Ovary (tissue), 9 donors: Measurements from ENCODE around the gene PLD2. TPM values are rescaled to one million over a fixed set of nuclear protein-coding genes. Genes with fewer than 3 reads are reported as not detected.

ENCODE experiments used
- DNase-seq, 5 donors: peaks; one replicate each; pipeline ENCODE4 v3.0.0-alpha.2; 2019 to 2020
- H3K27ac ChIP-seq, 2 donors: fragments of 200-600 bp; one replicate each; pipeline versions ENCODE4 v1.5.1 to v1.8.0; 2019 to 2022
- H3K27me3 ChIP-seq: fragments of 200-600 bp; one replicate; pipeline ENCODE4 v1.8.0; 2022
- H3K36me3 ChIP-seq: fragments of 200-600 bp; sonication (generic); one replicate; pipeline ENCODE4 v1.5.1; 2019
- H3K4me1 ChIP-seq: one replicate; pipeline ENCODE4 v1.8.1; 2013; ENCODE audit warnings: mild to moderate bottlenecking, moderate library complexity; ENCODE audit not compliant: insufficient read depth
- H3K4me3 ChIP-seq: fragments of 200-600 bp; sonication (generic); one replicate; pipeline ENCODE4 v1.5.1; 2017
- H3K9me3 ChIP-seq, 2 donors: fragments of 200-600 bp in 1 of 2; sonication (generic) in 1 of 2; one replicate each; pipeline versions ENCODE4 v1.5.1 to v1.8.1; 2013 to 2019; ENCODE audit warnings: mild to moderate bottlenecking in 1 of 2, moderate library complexity in 1 of 2
- EP300 ChIP-seq: sonication (generic); formaldehyde crosslinking; IDR thresholded peaks from one replicate; pipeline ENCODE4 v1.6.1; 2017; ENCODE audit warnings: antibody characterized with exemption
- POLR2A ChIP-seq: fragments of 450-650 bp; IDR thresholded peaks from one replicate; pipeline ENCODE4 v1.6.1; 2017; ENCODE audit warnings: antibody characterized with exemption, mild to moderate bottlenecking, moderate library complexity
- WGBS, 3 donors: extraction: QIAGEN DNeasy Blood & Tissue Kit in 1 of 3; methylation state at CpG; one replicate each; pipeline versions ENCODE4 v1.1.5 to v1.1.7; 2013 to 2017; 5-methylcytosine and 5-hydroxymethylcytosine counted together
- intact Hi-C, 4 donors: fragments of 100-400 bp; cut with DNase I; formaldehyde crosslinking; loops; one replicate each; pipeline versions ENCODE4 v1.11.0 to v1.15.1; 2022 to 2023
- polyA plus RNA-seq, 2 donors: library from polyadenylated mRNA; stranded (reverse); fragments of 200-250 nt in 1 of 2; fragments of 350-450 nt in 1 of 2; fragmentation: Illumina TruSeq in 1 of 2; extraction: RNeasy Lipid Tissue Mini Kit (QIAGEN cat#74804) in 1 of 2; gene quantifications; one replicate each; pipeline ENCODE4 v1.2.3, GENCODE V29; 2013 to 2014
- total RNA-seq, 7 donors: library from RNA; depleted of rRNA in 2 of 7; stranded (reverse); fragments of >200 nt in 2 of 7; fragmentation: NEBNext Ultra II Directional in 3 of 7; extraction: Animal tissue kit (Norgen Biotek cat#: 25700) in 3 of 7; gene quantifications; one replicate each; pipeline versions ENCODE4 v1.1.0 to v1.2.4, GENCODE V29; 2016 to 2023
- TF ChIP-seq, protein P1 (sequence below), 3 donors: fragments of 450-650 bp in 2 of 3; fragments of 200-600 bp in 1 of 3; IDR thresholded peaks; one replicate each; pipeline versions ENCODE4 v1.5.1 to v1.8.0; 2016 to 2022; ENCODE audit warnings: antibody characterized with exemption in 3 of 3, mild to moderate bottlenecking in 1 of 3
- donor health status: DM: no; HTN: no; CAD: no; lungs with moderate emphysema.
- donor health status: DM: no; HTN: no; CAD: no.
- donor health status: Bipolar disorder and iron deficiency.
- donor health status: DM: yes; HTN: yes; CAD: no.
- donor health status: DM: no; HTN: no; CAD: no.
- donor health status: DM: yes; HTN: yes; CAD: no.

Gene PLD2
- total and polyA plus RNA-seq, 9 donors = 16.2 to 53.3 (median 37.8) TPM

DNA sequence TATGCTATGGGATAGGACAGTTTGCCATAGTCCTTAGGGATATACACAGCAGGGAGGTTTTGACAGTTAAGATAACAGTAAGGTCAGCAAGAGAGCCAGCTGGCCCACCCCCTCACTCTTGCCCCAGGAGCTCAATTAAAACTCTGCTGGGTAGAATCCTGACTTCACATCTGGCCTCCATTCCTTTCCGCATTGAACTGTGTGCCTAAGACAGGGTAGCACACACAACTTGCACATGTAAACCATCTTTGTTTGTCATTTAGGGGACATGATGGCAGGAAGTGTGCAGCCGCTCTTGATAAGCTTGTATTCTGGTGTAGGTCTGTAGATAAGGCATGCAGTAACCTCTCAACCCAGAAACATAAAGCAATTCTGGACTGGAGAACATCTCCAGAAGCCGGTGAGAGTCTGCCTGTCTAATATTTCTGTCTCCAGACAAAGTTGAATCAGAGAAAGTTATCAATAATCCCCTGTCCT, 31.4 kb downstream of the PLD2 start:
- H3K4me3 ChIP-seq = no peak overlapping the region
- WGBS, 3 donors = 29 to 43% (median 34%) methylated on average over 3 of the region's 3 CpGs
- no peaks in the 10 kb centered on the region for H3K9me3 ChIP-seq
- H3K4me1 ChIP-seq = peaks cover 32% of the 10 kb centered on the region
- no peak for TF ChIP-seq EP300
- TF ChIP-seq POLR2A = no peak
- TF ChIP-seq, protein P1, sequence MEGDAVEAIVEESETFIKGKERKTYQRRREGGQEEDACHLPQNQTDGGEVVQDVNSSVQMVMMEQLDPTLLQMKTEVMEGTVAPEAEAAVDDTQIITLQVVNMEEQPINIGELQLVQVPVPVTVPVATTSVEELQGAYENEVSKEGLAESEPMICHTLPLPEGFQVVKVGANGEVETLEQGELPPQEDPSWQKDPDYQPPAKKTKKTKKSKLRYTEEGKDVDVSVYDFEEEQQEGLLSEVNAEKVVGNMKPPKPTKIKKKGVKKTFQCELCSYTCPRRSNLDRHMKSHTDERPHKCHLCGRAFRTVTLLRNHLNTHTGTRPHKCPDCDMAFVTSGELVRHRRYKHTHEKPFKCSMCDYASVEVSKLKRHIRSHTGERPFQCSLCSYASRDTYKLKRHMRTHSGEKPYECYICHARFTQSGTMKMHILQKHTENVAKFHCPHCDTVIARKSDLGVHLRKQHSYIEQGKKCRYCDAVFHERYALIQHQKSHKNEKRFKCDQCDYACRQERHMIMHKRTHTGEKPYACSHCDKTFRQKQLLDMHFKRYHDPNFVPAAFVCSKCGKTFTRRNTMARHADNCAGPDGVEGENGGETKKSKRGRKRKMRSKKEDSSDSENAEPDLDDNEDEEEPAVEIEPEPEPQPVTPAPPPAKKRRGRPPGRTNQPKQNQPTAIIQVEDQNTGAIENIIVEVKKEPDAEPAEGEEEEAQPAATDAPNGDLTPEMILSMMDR (IDR thresholded peaks at IDR 0.05) = no peak
- H3K36me3 ChIP-seq = no peaks in the 10 kb centered on the region
- no peak for DNase-seq
- intact Hi-C loops = no loop called here
- no peaks in the 10 kb centered on the region for H3K27me3 ChIP-seq
- H3K27ac ChIP-seq = peak overlapping the region; percentile 25 to 66

DNA sequence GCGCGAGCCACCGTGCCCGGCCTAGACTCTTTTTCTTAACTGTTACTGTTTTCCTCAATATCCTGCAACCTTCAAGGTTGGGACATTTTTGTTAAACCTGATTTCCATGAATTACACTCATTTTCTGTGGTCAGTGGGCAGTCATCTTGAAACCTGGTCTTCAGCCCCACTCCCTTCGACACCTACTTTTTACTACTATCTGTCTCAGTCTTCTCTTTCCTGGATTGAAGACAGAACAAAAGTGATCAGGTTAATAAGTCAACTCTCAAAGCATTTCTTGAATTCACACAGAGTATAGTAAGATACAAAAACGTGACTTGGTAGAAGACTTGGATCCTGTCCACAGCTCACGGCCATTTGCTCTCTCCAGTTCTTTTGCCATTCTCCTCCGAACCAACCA, 32.3 kb downstream of the PLD2 start:
- WGBS, 3 donors = 63 to 78% (median 73%) methylated on average over 8 of the region's 8 CpGs
- intact Hi-C loops = no loop called here
- Histone ChIP-seq H3K4me1 (peaks cover 35% of the 10 kb centered on the region), H3K9me3 (no peaks in the 10 kb centered on the region), H3K27me3 (no peaks in the 10 kb centered on the region), H3K27ac (peak overlapping the region in 1 of 2 donors; percentile 66), H3K36me3 (no peaks in the 10 kb centered on the region), H3K4me3 (no peak overlapping the region)
- TF ChIP-seq, protein P1 (IDR thresholded peaks at IDR 0.05) = no peak
- TF ChIP-seq POLR2A (no peak), EP300 (no peak)
- DNase-seq = no peak

DNA sequence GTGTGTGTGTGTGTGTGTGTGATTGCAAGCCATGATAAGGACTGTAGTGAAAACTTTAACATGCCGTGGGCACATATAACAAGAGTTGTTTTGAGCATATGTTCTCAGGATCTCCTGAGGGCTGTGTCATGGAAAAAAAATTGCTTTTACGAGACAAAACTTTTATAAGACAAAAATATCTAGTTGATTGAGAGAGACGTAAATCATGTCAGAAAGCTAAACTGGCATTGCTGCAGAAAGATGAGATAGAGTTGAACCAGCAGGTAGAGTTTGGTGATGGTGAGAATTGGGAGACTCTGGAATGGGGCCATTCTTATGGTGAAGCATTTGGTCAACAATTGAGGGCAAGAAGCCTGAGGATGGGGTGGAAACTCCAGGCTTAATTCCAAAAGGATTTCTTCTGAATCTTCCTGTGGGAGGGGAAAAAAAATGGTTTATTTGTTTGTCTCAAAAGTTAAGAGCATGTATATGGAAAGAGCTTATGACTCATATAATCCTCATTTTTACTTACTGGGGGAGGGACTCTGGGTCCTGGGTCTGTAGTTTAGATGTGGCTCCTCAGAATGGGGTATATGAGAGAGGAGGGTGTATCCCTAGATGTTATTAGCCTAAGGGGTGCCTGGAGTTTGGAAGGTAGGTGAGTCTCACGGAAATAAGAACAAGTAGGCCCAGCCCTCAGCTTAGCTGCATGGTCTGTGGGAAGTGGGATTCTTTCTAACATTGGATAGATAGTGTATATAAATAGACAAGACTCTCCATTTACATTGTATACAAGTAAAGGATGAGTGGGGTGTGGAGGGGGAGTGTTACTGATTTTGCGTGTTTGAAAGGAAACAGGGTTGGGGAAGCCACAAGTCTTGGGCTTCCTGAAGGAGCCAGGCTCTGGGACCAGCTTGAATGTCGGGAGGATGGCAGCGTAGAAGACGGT, 33.3 kb downstream of the PLD2 start:
- H3K4me1 ChIP-seq = peaks cover 30% of the 10 kb centered on the region
- intact Hi-C loops = loop anchor here in 1 of 4 donors (5.0 kb wide), 1 partner anchor 47 kb away; no protein-coding TSS in a partner anchor
- no peak overlapping the region for H3K4me3 ChIP-seq
- H3K36me3 ChIP-seq = no peaks in the 10 kb centered on the region
- TF ChIP-seq EP300 (no peak), POLR2A (no peak)
- TF ChIP-seq, protein P1 (IDR thresholded peaks at IDR 0.05) = no peak
- no peak for DNase-seq
- H3K27me3 ChIP-seq = no peaks in the 10 kb centered on the region
- H3K27ac ChIP-seq = peak overlapping the region in 1 of 2 donors; percentile 52
- 81 to 88% (median 88%) methylated on average over 8 of the region's 8 CpGs for WGBS, 3 donors
- H3K9me3 ChIP-seq = no peaks in the 10 kb centered on the region

DNA sequence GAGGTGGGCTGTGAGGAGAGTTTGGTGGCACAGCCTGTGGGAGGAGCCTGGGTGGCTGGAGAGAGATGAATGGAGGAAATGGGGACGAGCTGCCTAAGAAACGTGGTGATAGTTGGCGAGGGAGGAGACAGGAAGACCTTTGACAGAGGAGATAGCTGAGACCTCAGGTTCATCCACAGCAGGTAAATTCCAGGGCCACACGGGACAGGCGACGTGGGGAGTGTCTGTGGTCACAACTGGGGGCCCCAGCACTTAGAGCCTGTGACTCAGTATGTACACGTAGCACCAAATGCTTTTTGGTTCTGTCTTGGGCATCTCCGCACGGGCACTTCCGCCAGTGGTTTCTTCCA, 33.9 kb downstream of the PLD2 start:
- no peaks in the 10 kb centered on the region for H3K9me3 ChIP-seq
- H3K4me1 ChIP-seq = peaks cover 32% of the 10 kb centered on the region
- intact Hi-C loops = loop anchor here in 1 of 4 donors (5.0 kb wide), 1 partner anchor 46 kb away; no protein-coding TSS in a partner anchor
- WGBS, 3 donors = 82 to 92% (median 89%) methylated on average over 10 of the region's 10 CpGs
- H3K27ac ChIP-seq = peak overlapping the region in 1 of 2 donors; percentile 52
- no peaks in the 10 kb centered on the region for H3K27me3 ChIP-seq
- TF ChIP-seq POLR2A (no peak), EP300 (no peak)
- H3K4me3 ChIP-seq = no peak overlapping the region
- H3K36me3 ChIP-seq = no peaks in the 10 kb centered on the region
- no peak for DNase-seq

DNA sequence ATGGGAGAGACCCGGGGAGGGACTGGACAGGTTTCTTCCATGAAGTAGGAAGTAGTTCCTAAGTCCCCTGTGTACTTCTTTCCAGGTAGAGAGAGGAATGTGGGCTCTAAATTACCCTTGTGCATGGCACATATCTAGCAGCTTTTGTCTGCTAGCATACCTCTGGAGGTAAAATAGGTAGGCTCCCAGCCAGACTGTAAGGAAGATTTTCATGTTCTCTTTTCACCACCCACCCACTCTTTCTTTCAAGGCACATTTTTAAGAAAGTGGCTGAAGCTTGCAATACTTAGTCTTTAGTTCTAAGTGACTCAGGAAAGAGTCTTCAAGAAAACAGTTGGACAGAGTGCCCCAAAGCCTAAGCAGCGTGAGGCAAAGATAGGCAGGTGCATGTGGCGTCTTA, 35.4 kb downstream of the PLD2 start:
- TF ChIP-seq EP300 (no peak), POLR2A (no peak)
- TF ChIP-seq, protein P1 (IDR thresholded peaks at IDR 0.05) = no peak
- Histone ChIP-seq H3K9me3 (no peaks in the 10 kb centered on the region), H3K36me3 (no peaks in the 10 kb centered on the region), H3K4me3 (no peak overlapping the region), H3K4me1 (peaks cover 37% of the 10 kb centered on the region), H3K27me3 (no peaks in the 10 kb centered on the region), H3K27ac (no peak overlapping the region)
- WGBS, 3 donors = 92 to 95% (median 95%) methylated on average over 3 of the region's 3 CpGs
- no peak for DNase-seq
- intact Hi-C loops = loop anchor here in 1 of 4 donors (5.0 kb wide), 1 partner anchor 45 kb away; no protein-coding TSS in a partner anchor
